ENCODE data around the gene MACROD2. TPM values are rescaled to one million over a fixed set of nuclear protein-coding genes. Genes with fewer than 3 reads are reported as not detected.

MACROD2 gene
- total and polyA plus RNA-seq, 2 donors (not counting 1 experiment from before 2014, with no cell fraction given): 5.3 to 6.7 TPM

GRCh38 chr20:15795305-15796019, 1800.1 kb downstream of the MACROD2 start:
- no peak overlapping the region for H3K4me2 ChIP-seq (replicated peaks; ENCODE audit: low read depth, low read length, poor library complexity, severe bottlenecking)
- DNase-seq (no peak), ATAC-seq (ENCODE audit: low read depth) (no peak)
- H4K20me1 ChIP-seq (ENCODE audit: control insufficient read depth, insufficient read depth, low read length, poor library complexity, severe bottlenecking): no peaks in the 10 kb centered on the region
- H3K79me2 ChIP-seq (ENCODE audit: control insufficient read depth, insufficient read depth, low read length): no peaks in the 10 kb centered on the region
- H3K4me1 ChIP-seq (ENCODE audit: control insufficient read depth in 2 of 2, insufficient read depth in 2 of 2, low read length in 2 of 2): no peaks in the 10 kb centered on the region
- H3K27me3 ChIP-seq (replicated peaks in 1 of 4; ENCODE audit: control extremely low read depth in 1 of 4, control insufficient read depth in 3 of 4, insufficient read depth in 4 of 4, low read length in 3 of 4): no peaks in the 10 kb centered on the region
- H3K4me3 Mint-ChIP-seq: no peak overlapping the region
- H3K36me3 ChIP-seq (replicated peaks in 1 of 2; ENCODE audit: control extremely low read depth in 1 of 2, control insufficient read depth in 1 of 2, extremely low read depth in 1 of 2, insufficient read depth in 2 of 2, low read length in 1 of 2): no peaks in the 10 kb centered on the region
- no peaks in the 10 kb centered on the region for H3K27me3 Mint-ChIP-seq
- H3K9ac ChIP-seq (ENCODE audit: low read length): no peak overlapping the region
- H3K9me3 Mint-ChIP-seq (ENCODE audit: insufficient read depth): no peaks in the 10 kb centered on the region
- intact Hi-C loops (cut with micrococcal nuclease): no loop called here
- TF ChIP-seq CTCF (IDR thresholded peaks at IDR 0.05) (no peak), EZH2 (IDR thresholded peaks at IDR 0.05; ENCODE audit: borderline replicate concordance, insufficient read depth, low read depth, low read length, poor library complexity, severe bottlenecking) (no peak)
- no peak overlapping the region for H3K27ac ChIP-seq (ENCODE audit: low read length in 2 of 2)
- peaks cover 3% of the 10 kb centered on the region for H3K4me1 Mint-ChIP-seq
- no peak overlapping the region for H2AFZ ChIP-seq (ENCODE audit: insufficient read depth, low read depth, low read length, poor library complexity, severe bottlenecking)
- H3K9me3 ChIP-seq (ENCODE audit: control extremely low read depth in 1 of 3, control insufficient read depth in 2 of 3, insufficient read depth in 1 of 3, low read length in 2 of 3): no peaks in the 10 kb centered on the region
- H3K27ac Mint-ChIP-seq: no peak overlapping the region
- POLR2A ChIA-PET: no interaction called here
- 75% methylated on average over 4 of the region's 10 CpGs for WGBS (ENCODE audit: insufficient coverage)
- no peak overlapping the region for H3K4me3 ChIP-seq (ENCODE audit: control extremely low read depth in 1 of 5, extremely low read depth in 1 of 5, insufficient read depth in 1 of 5, low read depth in 2 of 5, low read length in 4 of 5)
- CTCF ChIA-PET: interaction anchor here (0.9 to 1.3 kb wide), 2 partner anchors 8 to 11 kb away, joined by 3 read pairs; no protein-coding TSS in a partner anchor

- Histone ChIP-seq H3K36me3 (replicated peaks in 1 of 2; ENCODE audit: control extremely low read depth in 1 of 2, control insufficient read depth in 1 of 2, extremely low read depth in 1 of 2, insufficient read depth in 2 of 2, low read length in 1 of 2) (no peaks in the 10 kb centered on the region), H3K4me3 (ENCODE audit: control extremely low read depth in 1 of 5, extremely low read depth in 1 of 5, insufficient read depth in 1 of 5, low read depth in 2 of 5, low read length in 4 of 5) (no peak overlapping the region), H3K27ac (ENCODE audit: low read length in 2 of 2) (no peak overlapping the region), H3K9ac (ENCODE audit: low read length) (no peak overlapping the region), H3K79me2 (ENCODE audit: control insufficient read depth, insufficient read depth, low read length) (no peaks in the 10 kb centered on the region), H3K4me2 (replicated peaks; ENCODE audit: low read depth, low read length, poor library complexity, severe bottlenecking) (no peak overlapping the region), H3K27me3 (replicated peaks in 1 of 4; ENCODE audit: control extremely low read depth in 1 of 4, control insufficient read depth in 3 of 4, insufficient read depth in 4 of 4, low read length in 3 of 4) (no peaks in the 10 kb centered on the region), H2AFZ (ENCODE audit: insufficient read depth, low read depth, low read length, poor library complexity, severe bottlenecking) (no peak overlapping the region), H3K4me1 (ENCODE audit: control insufficient read depth in 2 of 2, insufficient read depth in 2 of 2, low read length in 2 of 2) (no peaks in the 10 kb centered on the region), H4K20me1 (ENCODE audit: control insufficient read depth, insufficient read depth, low read length, poor library complexity, severe bottlenecking) (no peaks in the 10 kb centered on the region), H3K9me3 (ENCODE audit: control extremely low read depth in 1 of 3, control insufficient read depth in 2 of 3, insufficient read depth in 1 of 3, low read length in 2 of 3) (no peaks in the 10 kb centered on the region)
- Mint-ChIP-seq H3K27me3 (no peaks in the 10 kb centered on the region), H3K27ac (no peak overlapping the region), H3K9me3 (ENCODE audit: insufficient read depth) (no peaks in the 10 kb centered on the region), H3K4me1 (no peaks in the 10 kb centered on the region), H3K4me3 (no peak overlapping the region)
- ChIA-PET CTCF (interaction anchor here (1.1 kb wide), 1 partner anchor 12 kb away, joined by 3 read pairs; no protein-coding TSS in a partner anchor), POLR2A (no interaction called here)
- no peak for DNase-seq
- TF ChIP-seq CTCF (IDR thresholded peaks at IDR 0.05): no peak
- TF ChIP-seq EZH2 (IDR thresholded peaks at IDR 0.05; ENCODE audit: borderline replicate concordance, insufficient read depth, low read depth, low read length, poor library complexity, severe bottlenecking): no peak
- WGBS (ENCODE audit: insufficient coverage): 100% methylated on average over 1 of the region's 2 CpGs
- ATAC-seq (ENCODE audit: low read depth): no peak
- intact Hi-C loops (cut with micrococcal nuclease): loop anchor here (10.0 kb wide), 2 partner anchors 55 to 125 kb away; no protein-coding TSS in a partner anchor
Measured at GRCh38 chr20:15799871-15800270, 1804.6 kb downstream of the MACROD2 start.
